ENCODE results near the gene LSAMP. TPM values are rescaled to one million over a fixed set of nuclear protein-coding genes. Genes with fewer than 3 reads are reported as not detected.
"Not testable (repeated sequence)": the region's sequence is repeated elsewhere in the genome, so short reads cannot be mapped to it uniquely, and the experiment has no call there.

Gene LSAMP
- total RNA-seq, 1 donor from 2014 or later, result not detected

GRCh38 chr3:115844729-115845128 is 600.6 kb downstream of the LSAMP start:
- not testable (repeated sequence) for DNase-seq (ENCODE audit: low read depth in 2 of 2)

GRCh38 chr3:115843206-115843605 is 602.1 kb downstream of the LSAMP start:
- no peak for DNase-seq (ENCODE audit: low read depth in 2 of 2)

GRCh38 chr3:115839246-115839645 is 606.0 kb downstream of the LSAMP start:
- DNase-seq (ENCODE audit: low read depth in 2 of 2), result no peak

DNA sequence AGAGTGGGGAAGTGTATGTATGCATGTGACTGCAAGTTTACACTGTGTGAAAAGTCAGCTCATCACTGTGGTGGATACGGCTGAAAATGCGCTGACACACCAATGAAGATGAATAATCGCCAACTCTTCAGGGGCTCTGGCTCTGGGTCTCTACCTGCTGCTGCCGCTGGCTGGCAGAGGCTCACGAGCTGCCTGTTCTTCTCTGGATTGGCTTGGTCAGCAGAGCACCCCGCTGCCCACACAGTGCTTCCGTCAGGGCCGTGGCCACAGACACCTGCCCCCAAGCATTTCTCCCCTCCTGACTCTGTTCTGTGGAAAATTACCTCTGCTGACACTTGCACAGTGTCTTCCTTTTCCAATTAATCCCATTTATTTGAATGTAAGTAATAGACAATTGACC is 606.5 kb downstream of the LSAMP start:
- DNase-seq (ENCODE audit: low read depth in 2 of 2), result no peak

- DNase-seq (ENCODE audit: low read depth in 2 of 2), result peak; percentile 29 to 33
These were observed 608.3 kb downstream of the LSAMP start for GRCh38 chr3:115836944-115837343.

- DNase-seq (ENCODE audit: low read depth in 2 of 2), result no peak
These were observed 609.3 kb downstream of the LSAMP start for GRCh38 chr3:115835946-115836345.

- DNase-seq (ENCODE audit: low read depth in 2 of 2), result no peak
These were observed 611.2 kb downstream of the LSAMP start for GRCh38 chr3:115834068-115834467.

DNA sequence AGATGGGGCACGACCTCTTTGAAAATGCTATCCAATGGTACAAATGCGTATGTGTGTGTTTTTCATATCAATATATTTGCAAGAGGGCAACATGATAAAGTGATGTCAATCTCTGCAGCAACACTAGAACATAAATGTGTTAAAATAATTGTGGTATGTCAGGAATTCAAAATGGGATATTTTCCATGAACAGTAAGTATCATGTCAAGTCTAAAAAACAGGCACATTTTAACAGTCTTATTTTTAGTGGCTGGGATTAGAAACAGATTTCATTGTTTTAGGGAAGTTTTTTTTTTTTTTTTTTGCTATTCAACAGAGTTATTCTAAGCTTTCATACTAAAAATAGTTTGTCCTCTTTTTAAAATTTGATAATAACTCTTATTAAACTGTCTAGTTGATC is 612.2 kb downstream of the LSAMP start:
- no peak for DNase-seq (ENCODE audit: low read depth in 2 of 2)

DNA sequence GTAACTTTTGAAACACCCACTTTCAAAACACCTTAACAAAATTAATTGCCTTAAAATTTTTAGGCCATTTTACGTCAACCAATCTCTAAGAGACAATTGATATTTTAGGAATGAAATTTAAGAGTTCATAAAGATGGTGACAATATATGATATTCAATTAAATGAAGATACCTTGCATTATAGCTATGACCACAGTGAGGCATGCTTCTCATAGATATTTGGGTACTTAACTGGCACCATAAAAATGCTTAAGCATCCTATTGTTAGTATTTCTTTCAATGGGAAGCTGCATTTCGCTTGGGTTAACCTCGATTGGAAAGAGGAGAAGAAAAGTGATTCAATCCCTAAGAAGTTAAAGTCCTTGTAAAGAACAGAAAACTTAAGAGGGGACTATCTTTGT is 613.0 kb downstream of the LSAMP start:
- no peak for DNase-seq (ENCODE audit: low read depth in 2 of 2)

GRCh38 chr3:115831864-115832263 is 613.4 kb downstream of the LSAMP start:
- no peak for DNase-seq (ENCODE audit: low read depth in 2 of 2)

DNA sequence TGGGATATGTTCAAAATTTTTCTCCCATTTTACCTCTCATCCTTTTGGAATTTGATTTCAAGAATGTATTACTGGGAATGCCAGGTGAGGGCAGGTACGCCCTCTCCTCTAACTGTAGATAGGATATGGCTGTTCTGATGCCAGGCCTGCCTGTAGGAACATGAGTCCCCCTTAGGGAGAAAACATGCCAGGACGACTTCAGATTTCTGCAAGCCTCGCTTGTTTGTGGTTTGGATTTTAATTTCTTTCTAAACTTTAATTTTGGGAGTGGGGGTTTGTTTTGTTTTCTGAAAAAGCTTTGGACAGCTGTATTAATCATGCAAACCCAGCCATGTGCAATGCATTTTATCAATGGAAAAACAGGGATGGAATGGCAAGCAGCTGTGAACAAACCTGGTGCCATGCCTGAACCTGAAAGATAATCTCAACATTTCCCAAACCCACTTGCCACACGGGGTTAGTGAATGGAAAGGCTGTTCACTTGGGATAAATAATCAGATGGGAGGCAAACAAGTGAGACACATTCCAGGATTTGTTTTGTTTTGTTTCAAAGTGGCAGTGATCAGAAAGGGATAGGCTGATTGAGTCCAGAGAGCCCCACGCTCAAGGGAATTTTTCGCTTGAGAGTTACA is 614.4 kb downstream of the LSAMP start:
- DNase-seq (ENCODE audit: low read depth in 2 of 2), result no peak

- no peak for DNase-seq (ENCODE audit: low read depth in 2 of 2)
These were observed 616.9 kb downstream of the LSAMP start for GRCh38 chr3:115828401-115828800.

DNA sequence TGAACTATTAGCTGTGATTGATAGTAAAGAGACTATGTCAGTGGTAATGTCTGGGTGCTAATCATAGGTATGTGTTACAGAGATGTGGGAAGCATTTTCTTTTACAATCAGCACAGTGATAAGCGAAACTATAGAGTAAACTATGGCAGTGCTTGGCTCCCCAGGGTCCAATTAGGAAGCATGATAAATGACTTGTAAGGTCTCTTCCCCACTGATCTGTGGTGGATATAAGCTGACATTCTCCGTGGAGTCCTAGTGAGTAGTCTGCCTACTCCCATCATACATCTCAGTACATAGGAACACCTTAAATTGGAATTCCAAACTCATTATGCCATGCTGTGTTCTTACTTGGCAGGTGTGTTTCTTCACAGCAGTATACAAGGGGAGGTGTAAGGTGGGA is 617.8 kb downstream of the LSAMP start:
- no peak for DNase-seq (ENCODE audit: low read depth in 2 of 2)

GRCh38 chr3:115825046-115825445 is 620.2 kb downstream of the LSAMP start:
- DNase-seq (ENCODE audit: low read depth in 2 of 2), result no peak

DNA sequence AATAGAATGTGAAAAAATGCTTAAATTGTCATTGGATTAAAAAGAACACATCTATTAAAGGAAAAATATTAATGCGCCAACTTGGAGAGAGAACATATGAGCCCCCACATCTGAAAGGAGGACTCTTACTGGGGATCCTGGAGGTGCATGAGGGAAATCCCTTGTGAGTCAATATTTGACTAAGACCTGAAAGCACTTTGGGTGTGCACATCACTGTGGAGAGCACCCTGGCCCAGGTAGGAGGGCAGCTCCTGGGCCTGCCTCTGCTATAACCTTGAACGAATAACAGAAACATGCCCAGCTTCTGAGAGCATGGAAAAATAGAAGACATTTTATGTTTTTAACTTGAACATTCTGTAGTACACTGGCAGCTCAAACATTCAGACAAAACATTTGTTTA is 622.2 kb downstream of the LSAMP start:
- DNase-seq (ENCODE audit: low read depth in 2 of 2), result no peak

GRCh38 chr3:115822579-115822978 is 622.7 kb downstream of the LSAMP start:
- DNase-seq (ENCODE audit: low read depth in 2 of 2), result no peak

DNA sequence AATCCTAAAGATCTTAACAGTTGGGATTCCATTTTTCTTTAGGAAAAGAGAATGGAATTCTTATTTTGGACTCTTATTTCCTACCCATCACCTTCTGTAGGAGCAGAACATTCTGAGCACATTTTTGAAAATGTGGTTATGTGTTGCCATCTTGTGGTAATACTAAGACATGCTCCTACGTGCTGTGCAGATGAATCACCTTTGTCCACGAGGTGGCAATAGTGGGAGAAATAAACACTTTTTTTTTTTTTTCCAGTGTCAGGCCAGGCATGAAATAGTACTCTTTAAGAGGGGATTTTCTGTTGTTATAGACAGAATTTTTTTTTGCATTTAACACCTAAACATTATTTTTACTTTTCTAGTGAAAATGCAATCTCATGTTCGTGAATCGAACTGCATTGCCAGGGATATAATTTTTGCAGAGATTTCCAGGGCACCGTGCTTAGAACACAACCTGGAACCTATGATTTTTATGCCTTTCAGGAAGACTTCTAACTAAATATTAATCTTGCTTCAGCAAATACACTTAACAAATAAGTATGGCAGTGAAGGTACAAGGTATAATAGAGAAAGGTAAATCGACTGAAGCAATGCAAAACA is 625.4 kb downstream of the LSAMP start:
- DNase-seq (ENCODE audit: low read depth in 2 of 2), result peak; percentile 84 to 90

DNA sequence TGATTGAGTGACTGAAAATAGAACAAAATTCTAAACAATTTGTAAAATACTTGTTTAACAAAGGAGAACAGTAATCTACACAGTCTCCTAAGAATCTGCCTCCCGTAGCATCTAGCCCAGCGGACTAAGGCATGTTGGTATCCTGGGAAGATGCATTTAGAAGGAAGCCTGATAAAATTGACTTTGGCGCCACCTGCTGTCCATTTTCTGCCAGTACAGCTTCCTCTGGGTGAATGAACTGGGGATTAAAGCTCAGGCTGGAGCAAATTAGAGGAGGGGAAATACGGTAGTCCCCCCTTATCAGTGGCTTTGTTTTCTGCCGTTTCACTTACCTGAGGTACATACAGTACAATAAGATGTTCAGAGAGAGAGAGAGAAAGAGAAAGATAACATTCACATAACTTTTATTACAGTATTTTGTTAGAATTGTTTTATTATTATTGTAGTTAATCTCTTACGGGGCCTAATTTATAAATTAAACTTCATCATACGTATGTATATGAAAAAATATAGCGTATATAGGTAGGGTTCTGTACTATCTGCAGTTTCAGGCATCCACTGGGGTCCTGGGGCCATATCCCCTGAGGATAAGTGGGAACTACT is 630.4 kb downstream of the LSAMP start:
- peak; percentile 58 to 73 for DNase-seq (ENCODE audit: low read depth in 2 of 2)

DNA sequence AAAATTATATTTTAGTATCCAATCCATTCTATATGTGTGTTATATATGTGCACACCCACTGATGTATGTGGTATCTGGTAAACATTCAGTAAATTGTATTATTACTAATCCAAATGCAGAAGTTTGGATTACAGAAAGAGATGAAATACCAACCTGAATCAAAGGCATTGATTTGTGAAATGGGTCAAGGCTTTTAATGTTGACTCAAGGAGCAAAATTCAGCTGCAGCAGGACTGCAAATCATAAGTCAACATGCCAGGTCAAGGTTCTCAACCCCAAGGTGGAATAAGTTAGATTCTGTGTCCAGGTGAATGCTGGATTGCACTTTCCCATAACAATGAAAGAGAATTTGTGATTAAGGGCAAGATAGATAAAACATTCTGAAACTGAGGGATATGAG is 631.3 kb downstream of the LSAMP start:
- DNase-seq (ENCODE audit: low read depth in 2 of 2), result no peak

GRCh38 chr3:115808816-115809215 is 636.5 kb downstream of the LSAMP start:
- DNase-seq (ENCODE audit: low read depth in 2 of 2), result no peak

DNA sequence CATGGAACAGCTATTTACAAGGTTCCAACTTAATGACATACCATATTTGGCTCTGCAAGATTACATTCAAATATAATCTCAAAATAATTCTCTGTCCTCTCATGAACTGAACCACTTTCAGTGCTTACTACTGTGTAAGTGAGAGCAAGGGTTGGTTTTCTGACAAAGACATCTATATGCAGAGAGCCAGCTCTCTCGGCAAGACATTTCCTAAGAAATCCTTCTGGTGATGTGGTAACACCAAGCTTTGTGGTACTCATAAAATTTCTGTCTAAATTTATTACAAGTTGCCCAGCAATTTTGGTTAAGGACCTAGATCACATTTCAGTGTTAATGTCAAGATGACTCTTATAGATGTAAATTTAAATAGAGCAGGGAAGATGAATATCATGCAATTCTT is 637.0 kb downstream of the LSAMP start:
- DNase-seq (ENCODE audit: low read depth in 2 of 2), result no peak

GRCh38 chr3:115806501-115806900 is 638.8 kb downstream of the LSAMP start:
- DNase-seq (ENCODE audit: low read depth in 2 of 2), result no peak

DNA sequence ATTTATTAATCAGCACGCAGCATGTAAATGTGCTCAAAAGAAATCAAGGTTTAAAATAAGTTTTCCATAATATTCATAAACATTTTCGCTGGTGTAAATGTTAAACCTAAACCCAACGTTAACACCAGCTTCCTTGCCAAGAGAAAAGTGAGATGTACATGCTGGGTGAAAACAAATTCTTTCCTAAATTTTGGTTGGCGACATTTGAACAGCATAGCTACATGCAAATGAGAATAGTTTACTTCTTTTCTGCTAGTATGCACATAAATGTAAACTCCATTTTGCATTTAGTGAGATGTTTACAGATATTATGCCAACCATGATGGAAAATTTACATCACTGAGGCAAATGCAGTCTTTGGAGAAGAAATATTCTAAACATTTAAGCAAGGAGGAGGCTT is 639.8 kb downstream of the LSAMP start:
- DNase-seq (ENCODE audit: low read depth in 2 of 2), result no peak
